ENCODE data around the gene BNC2.
"Not testable (repeated sequence)": the region's sequence is repeated elsewhere in the genome, so short reads cannot be mapped to it uniquely, and the experiment has no call there.

The BNC2 gene

GRCh38 chr9:16455842-16456241, 414.6 kb downstream of the BNC2 start:
- H3K27ac ChIP-seq = no peak overlapping the region

GRCh38 chr9:16453390-16453789, 417.1 kb downstream of the BNC2 start:
- no peak overlapping the region for H3K27ac ChIP-seq

More at GRCh38 chr9:16455842-16456241, 414.6 kb downstream of the BNC2 start:
- H3K4me3 ChIP-seq = no peak overlapping the region

GRCh38 chr9:16450578-16450977, 419.9 kb downstream of the BNC2 start:
- Histone ChIP-seq H3K27ac (no peak overlapping the region), H3K4me3 (no peak overlapping the region)

More at GRCh38 chr9:16453390-16453789, 417.1 kb downstream of the BNC2 start:
- H3K4me3 ChIP-seq = no peak overlapping the region

GRCh38 chr9:16450043-16450442, 420.4 kb downstream of the BNC2 start:
- Histone ChIP-seq H3K4me3 (no peak overlapping the region), H3K27ac (no peak overlapping the region)

- H3K4me3 ChIP-seq = no peak overlapping the region
- no peak overlapping the region for H3K27ac ChIP-seq
Measured at GRCh38 chr9:16449076-16449730, 421.3 kb downstream of the BNC2 start.

- H3K4me3 ChIP-seq = no peak overlapping the region
Measured at GRCh38 chr9:16447946-16448345, 422.5 kb downstream of the BNC2 start.

GRCh38 chr9:16446636-16447035, 423.8 kb downstream of the BNC2 start:
- H3K4me3 ChIP-seq = no peak overlapping the region
- H3K27ac ChIP-seq = no peak overlapping the region

More at GRCh38 chr9:16447946-16448345, 422.5 kb downstream of the BNC2 start:
- no peak overlapping the region for H3K27ac ChIP-seq

- no peak overlapping the region for H3K27ac ChIP-seq
- no peak overlapping the region for H3K4me3 ChIP-seq
Measured at GRCh38 chr9:16445141-16445920, 425.1 kb downstream of the BNC2 start.

GRCh38 chr9:16442622-16443021, 427.8 kb downstream of the BNC2 start:
- Histone ChIP-seq H3K27ac (peak overlapping the region in 1 of 21 experiments; percentile 23), H3K4me3 (no peak overlapping the region)

GRCh38 chr9:16441791-16442190, 428.7 kb downstream of the BNC2 start:
- Histone ChIP-seq H3K27ac (no peak overlapping the region), H3K4me3 (no peak overlapping the region)

- H3K27ac ChIP-seq, H3K4me3 ChIP-seq: not testable (repeated sequence)
Measured at GRCh38 chr9:16438831-16439230, 431.6 kb downstream of the BNC2 start.

GRCh38 chr9:16436545-16436944, 433.9 kb downstream of the BNC2 start:
- Histone ChIP-seq H3K27ac (no peak overlapping the region), H3K4me3 (no peak overlapping the region)

- no peak overlapping the region for H3K4me3 ChIP-seq
- H3K27ac ChIP-seq = no peak overlapping the region
Measured at GRCh38 chr9:16434526-16434925, 435.9 kb downstream of the BNC2 start.

GRCh38 chr9:16433494-16433893, 437.0 kb downstream of the BNC2 start:
- Histone ChIP-seq H3K4me3 (no peak overlapping the region), H3K27ac (no peak overlapping the region)

- Histone ChIP-seq H3K27ac (no peak overlapping the region), H3K4me3 (no peak overlapping the region)
Measured at GRCh38 chr9:16431666-16432392, 438.6 kb downstream of the BNC2 start.

- Histone ChIP-seq H3K4me3 (no peak overlapping the region), H3K27ac (no peak overlapping the region)
Measured at GRCh38 chr9:16429671-16430070, 440.8 kb downstream of the BNC2 start.

GRCh38 chr9:16427873-16428427, 442.5 kb downstream of the BNC2 start:
- no peak overlapping the region for H3K27ac ChIP-seq
- no peak overlapping the region for H3K4me3 ChIP-seq

GRCh38 chr9:16426716-16427115, 443.8 kb downstream of the BNC2 start:
- H3K4me3 ChIP-seq = no peak overlapping the region
- no peak overlapping the region for H3K27ac ChIP-seq

GRCh38 chr9:16425562-16426231, 444.8 kb downstream of the BNC2 start:
- no peak overlapping the region for H3K4me3 ChIP-seq
- H3K27ac ChIP-seq = no peak overlapping the region

- no peak overlapping the region for H3K4me3 ChIP-seq
- H3K27ac ChIP-seq = no peak overlapping the region
Measured at GRCh38 chr9:16422114-16422513, 448.4 kb downstream of the BNC2 start.
